Measurements from ENCODE around the gene LAX1.
"Not testable (repeated sequence)": the region's sequence is repeated elsewhere in the genome, so short reads cannot be mapped to it uniquely, and the experiment has no call there.

LAX1 gene

DNA sequence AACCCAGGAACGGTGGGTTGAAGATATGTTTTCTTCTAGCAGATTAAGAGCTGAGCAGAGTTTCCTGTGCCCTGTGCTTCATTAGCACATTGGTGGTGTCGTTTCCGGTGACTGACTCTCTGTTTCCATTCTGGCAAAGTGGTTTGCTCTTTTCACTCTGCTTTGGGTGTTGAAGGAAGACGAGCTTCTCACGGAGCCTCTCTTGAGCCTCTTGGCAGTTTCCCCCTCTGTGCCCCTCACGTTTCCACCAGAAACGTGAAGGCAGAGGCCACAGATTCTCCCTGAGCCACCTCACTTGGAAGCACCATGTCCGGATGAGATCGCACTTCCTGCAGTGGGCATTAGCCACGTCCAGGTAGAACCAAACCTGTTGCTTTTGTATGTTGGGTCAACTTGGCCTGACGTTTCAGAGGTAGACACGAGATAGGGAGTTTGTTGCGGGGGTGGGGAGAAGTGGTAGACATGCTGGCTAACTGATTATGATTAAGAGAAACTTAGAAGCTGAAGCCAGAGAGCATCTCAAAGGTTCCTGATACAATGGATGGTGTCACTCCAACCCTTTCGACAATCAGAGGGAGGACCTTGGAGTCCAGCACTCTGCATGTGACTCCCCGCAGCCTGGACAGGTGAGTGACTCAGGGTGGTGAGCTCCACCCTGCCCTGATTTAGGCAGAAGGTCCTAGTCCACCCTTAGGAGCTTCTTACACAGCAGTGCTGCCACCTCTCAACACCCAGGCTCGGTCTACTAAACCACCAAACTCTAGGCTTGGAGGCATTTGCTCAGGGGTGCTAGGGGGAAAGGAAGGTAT, at the start of gene LAX1:
TSS of gene LAX1 (plus strand) at position 155 of the 809 bp plus-strand sequence. CDS start at position 538, 383 bp downstream.
- peak; percentile 53 to 87 for DNase-seq (ENCODE audit: low read depth in 1 of 2, low spot score in 1 of 2)

DNA sequence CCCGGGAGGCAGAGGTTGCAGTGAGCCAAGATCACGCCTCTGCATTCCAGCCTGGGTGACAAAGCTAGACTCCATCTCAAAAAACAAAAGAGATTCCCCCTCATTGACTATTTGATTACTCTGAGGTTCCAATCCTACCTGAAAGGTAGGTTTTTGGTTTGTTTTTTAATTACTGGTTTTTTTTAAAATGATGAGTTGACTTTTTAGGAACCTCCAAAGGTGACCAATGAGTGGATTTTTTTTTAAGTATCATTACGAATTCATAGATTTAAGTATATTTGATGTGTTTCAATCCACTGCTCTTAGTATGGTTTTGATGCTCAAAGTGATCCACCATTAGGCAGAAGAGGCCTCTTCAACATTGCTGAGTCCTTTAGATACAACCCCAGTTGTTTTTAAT, 47.9 kb upstream of the LAX1 start:
- no peak for DNase-seq (ENCODE audit: low read depth in 1 of 2, low spot score in 1 of 2)

- DNase-seq (ENCODE audit: low read depth in 1 of 2, low spot score in 1 of 2): no peak
Observed at GRCh38 chr1:203720242-203720641, 44.7 kb upstream of the LAX1 start.

GRCh38 chr1:203722909-203723308, 42.1 kb upstream of the LAX1 start:
- no peak for DNase-seq (ENCODE audit: low read depth in 1 of 2, low spot score in 1 of 2)

DNA sequence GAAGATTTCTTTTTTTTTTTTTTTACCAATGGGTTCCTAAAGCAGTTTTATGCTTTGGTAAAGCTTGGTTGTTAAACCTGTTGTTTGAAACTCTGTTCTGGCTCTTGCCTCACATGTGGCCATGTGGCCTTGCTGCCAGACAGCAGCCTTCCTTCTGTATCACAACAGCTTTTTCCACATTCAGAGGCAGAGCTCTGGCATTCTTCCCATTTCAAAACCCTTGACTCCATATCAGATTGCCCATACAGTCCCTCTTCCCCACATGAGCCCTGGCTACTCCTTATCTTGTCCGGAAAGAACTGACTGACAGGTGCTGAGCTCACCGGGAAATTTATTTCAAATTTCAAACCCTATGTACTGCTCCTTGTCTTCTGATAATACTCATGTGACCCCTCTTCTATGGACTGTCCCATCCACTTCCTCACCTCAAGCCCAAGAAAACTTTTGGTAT, 38.5 kb upstream of the LAX1 start:
- DNase-seq (ENCODE audit: low read depth in 1 of 2, low spot score in 1 of 2): no peak

DNA sequence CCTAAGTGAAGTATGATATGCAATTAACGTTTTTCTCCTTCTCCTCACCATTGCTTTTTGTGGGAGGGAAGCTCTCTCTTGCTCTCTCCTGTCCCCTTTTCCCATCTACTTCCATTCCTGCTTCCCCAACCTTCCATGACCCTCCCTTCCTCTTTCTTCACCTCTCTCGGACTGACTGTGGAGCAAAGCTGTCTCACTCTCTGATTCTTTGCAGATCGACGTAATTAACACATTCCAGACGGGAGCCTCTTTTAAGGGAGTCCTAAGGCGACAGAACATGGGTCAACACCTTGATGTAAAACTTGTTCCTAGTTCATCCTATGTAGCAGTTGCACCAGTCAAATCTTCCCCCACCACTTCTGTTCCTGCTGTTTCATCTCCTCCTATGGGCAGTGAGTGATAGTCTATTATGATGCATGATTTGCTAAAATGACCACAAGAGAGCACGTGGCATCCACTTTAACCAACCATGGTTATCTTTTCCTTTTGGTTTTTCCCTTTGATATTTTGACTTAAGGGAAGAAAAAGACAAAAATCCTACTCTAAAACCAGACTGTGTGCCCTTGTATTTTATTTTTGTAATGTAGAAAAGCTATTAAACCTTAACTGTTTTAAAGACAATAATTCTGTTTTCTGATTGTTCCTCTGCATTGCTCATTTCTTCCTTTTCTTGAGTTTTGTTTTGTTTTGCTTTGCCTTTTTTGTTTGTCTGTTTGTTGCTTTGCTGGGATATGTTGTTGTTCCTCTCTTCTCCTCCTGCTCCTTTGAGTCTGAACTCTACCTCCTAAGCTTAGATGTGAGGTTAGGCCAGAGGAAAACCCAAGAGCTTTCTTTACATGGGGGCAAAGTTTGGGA, 31.7 kb upstream of the LAX1 start:
- DNase-seq (ENCODE audit: low read depth in 1 of 2, low spot score in 1 of 2): no peak

DNA sequence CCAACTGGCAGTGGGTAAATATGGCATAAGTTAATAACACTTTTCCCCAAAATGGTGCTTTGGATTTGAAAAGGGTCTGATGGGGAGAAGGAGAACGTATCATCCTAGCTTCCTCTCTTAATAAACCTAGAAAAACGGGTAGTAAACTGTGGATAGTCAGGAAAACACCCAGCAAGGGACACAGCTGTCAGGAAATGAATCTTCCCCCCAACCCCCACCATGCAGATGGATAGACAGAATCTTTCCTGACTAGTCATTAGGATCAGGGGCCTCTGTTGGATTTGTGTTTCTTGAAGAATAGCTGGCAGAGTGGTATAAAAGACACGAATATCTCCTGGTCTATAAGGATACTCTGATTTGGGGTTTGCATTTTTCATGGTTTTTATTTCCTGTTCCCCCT, 22.5 kb upstream of the LAX1 start:
- DNase-seq (ENCODE audit: low read depth in 1 of 2, low spot score in 1 of 2): no peak

DNA sequence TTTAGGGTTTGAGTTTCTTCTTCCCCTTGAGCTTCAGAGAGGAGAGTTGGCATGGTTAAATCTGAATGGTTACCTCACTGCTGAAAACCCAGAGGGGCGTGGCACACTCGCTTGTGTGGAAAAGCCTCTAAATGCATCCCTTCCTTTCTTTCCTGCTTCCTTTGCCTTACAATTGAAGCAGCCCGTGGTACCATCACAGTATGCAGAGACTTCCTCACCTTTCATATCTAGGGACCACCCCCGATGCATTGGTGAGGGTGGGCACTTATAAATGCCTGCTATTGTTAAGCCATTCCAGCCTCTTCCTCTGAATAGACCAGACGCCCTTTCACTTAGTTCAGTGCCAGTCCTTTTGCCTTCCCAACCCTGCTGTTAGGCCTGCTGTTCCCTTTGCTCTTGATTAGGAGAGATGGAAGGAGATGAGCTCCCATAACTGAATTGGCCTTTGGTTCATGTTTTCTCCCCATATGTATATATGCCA, 21.9 kb upstream of the LAX1 start:
- DNase-seq (ENCODE audit: low read depth in 1 of 2, low spot score in 1 of 2): no peak

DNA sequence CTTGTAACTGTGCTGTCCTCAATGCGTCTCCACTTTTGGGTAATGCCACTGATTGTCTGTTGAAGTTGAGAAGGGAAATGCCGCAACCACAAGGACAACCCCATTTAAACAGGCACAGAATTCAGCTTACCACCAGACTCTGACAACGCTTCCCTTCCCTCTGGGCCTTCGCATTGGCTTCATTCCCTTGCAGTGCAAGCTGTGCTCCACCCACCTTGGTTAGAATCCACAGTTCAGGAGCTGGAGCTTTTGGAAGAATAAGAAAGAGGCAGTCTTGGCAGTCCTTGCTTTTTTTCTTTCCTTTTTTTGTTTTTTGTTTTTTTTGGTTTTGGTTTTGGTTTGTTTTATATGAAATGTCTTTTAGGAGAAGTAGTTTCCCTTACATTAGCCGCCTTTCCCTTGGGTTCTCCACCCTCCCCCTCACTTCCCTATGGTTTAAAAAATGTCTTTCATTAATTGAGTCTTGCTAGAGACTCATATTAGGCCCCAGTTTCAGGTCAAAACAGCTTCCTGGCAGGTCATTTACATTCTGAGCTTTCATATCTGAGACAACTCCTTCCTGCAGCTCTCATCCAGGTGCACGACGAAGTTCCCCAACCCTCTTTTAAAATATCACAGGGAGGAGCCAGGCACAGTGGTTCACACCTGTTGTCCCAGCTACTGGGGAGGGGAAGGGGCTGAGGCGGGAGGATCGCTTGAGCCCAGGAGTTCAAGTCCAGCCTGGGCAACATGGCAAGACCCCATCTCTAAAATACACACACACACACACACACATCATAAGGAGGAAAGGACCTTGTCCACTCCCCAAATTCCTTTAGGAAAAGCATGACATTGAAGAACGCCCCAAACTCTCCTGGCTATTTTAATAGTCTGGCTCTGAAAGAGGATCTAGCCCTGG, 20.7 kb upstream of the LAX1 start:
- no peak for DNase-seq (ENCODE audit: low read depth in 1 of 2, low spot score in 1 of 2)

DNA sequence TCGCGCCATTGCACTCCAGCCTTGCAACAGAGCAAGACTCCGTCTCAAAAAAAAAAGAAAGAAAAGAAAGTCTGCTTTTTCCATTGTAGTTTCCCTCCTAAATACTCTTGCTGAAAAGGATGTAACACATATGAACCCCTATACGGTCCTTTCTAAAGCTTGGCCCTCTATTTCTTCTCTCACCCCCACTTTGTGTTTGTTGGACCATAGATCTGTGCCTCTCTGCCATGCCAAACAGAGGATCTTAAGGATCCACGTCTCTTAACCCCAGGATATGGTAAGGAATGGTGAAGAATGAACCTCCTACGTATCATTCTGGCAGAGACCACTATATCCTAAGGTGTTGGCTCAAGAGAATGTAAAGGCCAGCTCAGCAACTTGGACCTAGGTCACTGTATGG, 18.7 kb upstream of the LAX1 start:
- DNase-seq (ENCODE audit: low read depth in 1 of 2, low spot score in 1 of 2): no peak

DNA sequence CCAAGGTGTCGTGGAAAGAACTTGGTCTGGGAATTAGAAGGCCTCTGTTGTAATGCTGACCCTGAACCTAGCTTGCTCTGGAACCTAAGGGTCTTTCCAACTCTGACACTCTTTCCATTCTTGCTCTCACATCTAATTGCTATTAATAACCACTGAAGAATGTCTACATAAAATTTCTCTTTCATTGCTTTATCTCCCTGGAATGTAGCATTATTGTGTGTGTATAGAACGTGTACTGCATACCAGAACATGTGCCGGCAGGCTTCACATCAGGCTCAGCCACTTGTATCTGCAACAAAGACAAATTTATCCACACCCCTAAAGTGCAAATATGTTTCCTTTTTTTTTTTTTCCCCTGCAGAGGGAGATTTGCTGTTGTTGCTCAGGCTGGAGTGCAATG, 13.9 kb upstream of the LAX1 start:
- no peak for DNase-seq (ENCODE audit: low read depth in 1 of 2, low spot score in 1 of 2)

GRCh38 chr1:203751618-203752361, 13.2 kb upstream of the LAX1 start:
- not testable (repeated sequence) for DNase-seq (ENCODE audit: low read depth in 1 of 2, low spot score in 1 of 2)

- DNase-seq (ENCODE audit: low read depth in 1 of 2, low spot score in 1 of 2): no peak
Observed at GRCh38 chr1:203754455-203754864, 10.5 kb upstream of the LAX1 start.

DNA sequence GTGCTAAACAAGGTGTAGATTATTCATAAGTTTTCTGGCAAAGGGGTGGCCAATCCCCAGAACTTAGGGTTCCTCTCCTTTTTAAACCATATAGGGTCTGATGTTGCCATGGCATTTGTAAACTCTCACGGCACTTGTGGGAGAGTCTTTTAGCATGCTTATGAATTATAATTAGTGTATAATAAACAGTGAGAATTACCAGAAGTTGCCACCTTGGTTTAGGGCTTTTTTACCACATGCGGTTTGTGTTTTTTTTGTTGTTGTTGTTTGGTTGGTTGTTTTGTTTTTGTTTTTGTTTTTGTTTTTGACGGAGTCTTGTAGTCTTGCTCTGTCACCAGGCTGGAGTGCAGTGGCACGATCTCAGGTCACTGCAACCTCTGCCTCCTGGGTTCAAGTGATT, 8.9 kb upstream of the LAX1 start:
- DNase-seq (ENCODE audit: low read depth in 1 of 2, low spot score in 1 of 2): no peak

DNA sequence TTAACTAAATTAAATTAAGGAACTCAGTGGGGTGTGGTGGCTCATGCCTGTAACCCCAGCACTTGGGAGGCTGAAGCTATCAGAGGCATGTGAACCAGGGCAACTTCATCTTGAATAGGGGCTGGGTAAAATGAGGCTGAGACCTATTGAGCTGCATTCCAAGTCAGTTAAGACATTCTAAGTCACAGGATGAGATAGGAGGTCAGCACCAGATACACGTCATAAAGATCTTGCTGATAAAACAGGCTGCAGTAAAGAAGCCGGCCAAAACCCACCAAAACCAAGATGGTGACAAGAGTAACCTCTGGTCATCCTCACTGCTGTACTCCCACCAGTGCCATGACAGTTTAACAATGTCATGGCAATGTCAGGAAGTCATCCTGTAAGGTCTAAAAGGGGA, 6.2 kb upstream of the LAX1 start:
- DNase-seq (ENCODE audit: low read depth in 1 of 2, low spot score in 1 of 2): not testable (repeated sequence)

- no peak for DNase-seq (ENCODE audit: low read depth in 1 of 2, low spot score in 1 of 2)
Observed at GRCh38 chr1:203760506-203760905, 4.5 kb upstream of the LAX1 start.

- not testable (repeated sequence) for DNase-seq (ENCODE audit: low read depth in 1 of 2, low spot score in 1 of 2)
Observed at GRCh38 chr1:203761958-203762357, 3.0 kb upstream of the LAX1 start.

- no peak for DNase-seq (ENCODE audit: low read depth in 1 of 2, low spot score in 1 of 2)
Observed at GRCh38 chr1:203763505-203763904, 1.5 kb upstream of the LAX1 start.

DNA sequence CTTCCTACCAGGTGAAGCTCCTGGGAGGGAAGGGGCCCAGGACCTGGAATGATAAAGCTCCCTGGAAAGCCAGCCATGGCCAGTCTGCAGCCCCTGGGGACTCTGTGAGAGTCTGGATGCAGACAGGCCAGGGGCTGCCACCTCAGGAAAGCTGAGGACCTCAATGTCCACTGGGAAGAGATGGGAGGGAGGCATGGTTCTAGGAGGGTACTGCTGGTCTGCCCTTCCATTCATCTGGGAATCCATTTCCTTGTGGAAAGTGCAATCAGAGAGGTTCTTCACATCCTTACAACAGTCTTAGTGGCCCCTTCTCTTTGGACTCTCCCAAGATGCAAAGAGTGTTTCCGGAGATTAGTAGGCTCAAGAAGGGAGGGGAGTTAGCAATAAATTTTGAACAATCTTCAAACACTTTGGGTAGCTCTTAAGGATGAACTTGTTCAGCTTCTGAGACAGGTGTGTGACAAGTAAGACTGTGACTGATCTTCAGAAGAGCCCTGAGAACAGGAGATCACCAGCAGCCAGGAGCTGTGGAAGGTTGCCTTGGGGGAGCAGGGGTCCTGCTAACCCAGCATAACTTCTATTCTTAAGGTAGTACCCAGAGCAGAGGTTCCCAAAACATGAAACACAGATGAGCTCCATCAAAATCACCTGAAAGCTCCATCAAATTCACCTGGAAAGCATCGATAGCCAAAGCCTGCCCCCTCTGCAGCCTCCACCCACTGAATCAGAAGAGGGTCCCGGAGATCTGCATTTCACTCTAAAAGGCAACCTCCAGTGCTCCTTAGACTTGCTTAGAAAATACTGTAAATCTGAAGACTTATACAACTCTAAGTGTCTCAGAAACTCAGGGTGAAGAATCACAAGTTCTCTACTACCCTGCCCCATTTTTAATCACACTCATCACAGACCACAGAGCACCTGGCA, 616 bp upstream of the LAX1 start:
- DNase-seq (ENCODE audit: low read depth in 1 of 2, low spot score in 1 of 2): no peak
